NCI-H2029 (cell line): ENCODE results near the gene HSPA8.
"Not testable (repeated sequence)": the region's sequence is repeated elsewhere in the genome, so short reads cannot be mapped to it uniquely, and the experiment has no call there.

Source experiments
- DNase-seq: peaks from one replicate; lab custom pipeline; 2025; lab: John Stamatoyannopoulos, UW

The HSPA8 gene

DNA sequence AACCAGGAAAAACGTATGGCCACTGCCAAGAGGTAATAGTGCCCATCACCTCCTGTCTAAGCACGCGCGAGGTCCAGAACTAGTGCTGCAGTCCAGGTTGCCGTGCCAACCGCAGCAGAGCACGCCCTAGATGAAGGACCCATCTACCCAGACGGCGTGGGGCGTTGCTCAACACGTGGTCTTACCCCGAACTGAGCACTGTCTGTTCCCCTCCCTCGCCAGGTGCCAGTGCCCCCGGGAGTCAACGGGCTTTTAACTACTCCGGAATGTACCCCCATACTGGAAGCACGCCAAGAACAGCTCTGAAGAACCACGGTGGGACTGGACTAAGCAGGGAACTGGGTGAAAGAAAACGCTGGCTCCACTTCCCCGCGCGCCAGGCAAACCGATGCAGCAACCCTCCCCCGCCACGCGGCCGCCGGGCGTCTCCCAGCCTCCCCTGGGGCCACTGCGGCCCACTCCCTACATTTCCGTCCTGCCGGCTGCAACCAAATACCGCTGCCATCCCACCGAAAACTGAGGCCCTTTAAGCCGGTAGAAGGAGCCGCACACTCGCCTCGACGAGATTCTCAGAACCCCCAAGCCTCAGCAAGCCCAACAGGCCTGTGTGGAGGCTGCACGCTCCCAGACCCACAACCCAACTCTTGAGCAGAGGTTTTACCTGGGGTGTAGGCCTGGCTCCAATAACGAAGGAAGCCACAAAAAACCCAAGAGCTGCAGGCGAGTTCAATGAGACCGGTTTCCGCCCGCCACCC is at the start of gene HSPA8:
HSPA8 (minus strand) TSS at position 734 of the 755 bp plus-strand sequence. CDS start 812 bp downstream, outside the sequence.
- peak; percentile 64 for DNase-seq

GRCh38 chr11:123111465-123111864 is 49.5 kb upstream of the HSPA8 start:
- peak; percentile 56 for DNase-seq

GRCh38 chr11:123110397-123110796 is 48.5 kb upstream of the HSPA8 start:
- DNase-seq = no peak

DNA sequence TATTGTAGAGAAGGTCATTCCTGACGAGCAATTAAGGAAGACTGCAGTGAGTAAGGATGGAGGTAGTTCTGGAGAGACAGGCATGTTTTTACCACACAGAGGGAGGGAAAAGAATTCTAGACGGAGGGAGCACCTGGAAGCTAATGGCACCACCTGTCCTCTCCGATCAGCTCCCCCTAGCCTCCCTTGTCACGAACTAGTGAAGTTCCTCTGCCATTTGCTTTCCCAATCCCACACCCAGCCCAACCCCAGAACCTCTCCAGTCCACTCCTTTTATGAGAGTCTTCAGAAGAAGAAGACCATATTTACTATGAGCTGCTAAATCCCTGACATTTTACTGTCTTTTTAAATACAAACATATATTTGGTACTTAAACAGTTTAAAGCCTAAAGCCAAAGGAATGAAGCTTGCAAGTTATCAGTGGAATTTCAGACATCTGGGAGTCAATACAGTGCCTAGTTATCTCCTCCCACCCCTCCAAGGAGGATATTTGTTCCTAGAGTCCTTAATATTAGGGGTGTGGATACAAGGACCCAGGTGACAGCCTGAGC is 46.1 kb upstream of the HSPA8 start:
- DNase-seq = no peak

DNA sequence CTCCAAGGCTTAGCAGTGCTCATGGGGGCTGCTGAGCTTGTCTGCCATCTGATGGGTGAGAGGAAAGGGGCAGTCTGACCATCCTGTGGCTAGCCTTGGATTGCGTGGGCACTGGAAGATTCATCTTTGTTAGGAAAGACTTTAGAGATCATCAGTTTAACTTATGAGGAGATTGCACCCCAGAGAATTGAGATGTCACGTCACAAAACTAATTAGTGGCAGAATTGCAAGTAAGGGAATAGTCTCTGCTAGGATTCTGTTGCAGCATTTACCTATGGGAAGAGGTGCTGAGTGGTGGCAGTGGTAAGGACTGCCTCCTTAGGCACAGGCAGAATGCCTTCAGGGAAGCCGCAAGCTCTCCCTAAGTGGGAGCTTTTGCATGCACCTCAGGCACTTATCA is 42.8 kb upstream of the HSPA8 start:
- DNase-seq = no peak

- DNase-seq = peak; percentile 68
Observed at GRCh38 chr11:123103326-123103980, 41.5 kb upstream of the HSPA8 start.

- DNase-seq = peak; percentile 74
Observed at GRCh38 chr11:123100379-123101085, 38.6 kb upstream of the HSPA8 start.

GRCh38 chr11:123098990-123099389 is 37.1 kb upstream of the HSPA8 start:
- no peak for DNase-seq

DNA sequence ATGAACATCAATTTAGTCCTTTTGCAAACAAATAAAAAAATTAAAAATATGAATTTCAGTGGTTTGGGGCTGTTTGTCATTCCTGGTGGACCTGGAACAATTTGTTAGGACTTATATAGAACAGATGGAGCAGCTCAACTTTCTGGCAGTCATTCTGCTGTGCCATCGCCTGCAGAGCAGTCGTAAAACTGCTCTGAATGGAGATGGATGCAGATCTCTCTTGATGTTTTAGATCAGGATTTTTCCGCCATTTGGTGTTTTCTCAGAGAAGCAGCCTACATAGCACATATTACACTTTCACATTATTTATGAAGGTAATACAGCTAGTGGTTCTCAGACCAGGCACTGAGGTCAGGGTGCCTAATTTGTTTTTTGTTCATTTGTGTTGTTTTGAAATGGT is 31.8 kb upstream of the HSPA8 start:
- no peak for DNase-seq

GRCh38 chr11:123091506-123091905 is 29.6 kb upstream of the HSPA8 start:
- no peak for DNase-seq

GRCh38 chr11:123090168-123090567 is 28.2 kb upstream of the HSPA8 start:
- not testable (repeated sequence) for DNase-seq

- DNase-seq = not testable (repeated sequence)
Observed at GRCh38 chr11:123088896-123089295, 27.0 kb upstream of the HSPA8 start.

DNA sequence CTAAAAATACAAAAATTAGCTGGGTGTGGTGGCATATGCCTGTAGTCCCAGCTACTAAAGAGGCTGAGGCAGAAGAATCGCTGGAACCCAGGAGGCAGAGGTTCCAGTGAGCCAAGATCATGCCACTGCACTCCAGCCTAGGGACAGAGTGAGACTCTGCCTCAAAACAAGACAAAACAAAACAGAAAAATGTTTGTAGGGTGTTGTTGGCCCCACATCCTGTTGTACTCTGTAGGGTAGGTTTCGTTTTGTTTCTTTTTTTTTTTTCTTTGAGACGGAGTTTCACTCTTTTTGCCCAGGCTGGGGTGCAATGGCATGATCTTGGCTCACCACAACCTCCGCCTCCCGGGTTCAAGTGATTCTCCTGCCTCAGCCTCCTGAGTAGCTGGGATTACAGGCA is 25.7 kb upstream of the HSPA8 start:
- DNase-seq = not testable (repeated sequence)

- no peak for DNase-seq
Observed at GRCh38 chr11:123086305-123086704, 24.4 kb upstream of the HSPA8 start.

DNA sequence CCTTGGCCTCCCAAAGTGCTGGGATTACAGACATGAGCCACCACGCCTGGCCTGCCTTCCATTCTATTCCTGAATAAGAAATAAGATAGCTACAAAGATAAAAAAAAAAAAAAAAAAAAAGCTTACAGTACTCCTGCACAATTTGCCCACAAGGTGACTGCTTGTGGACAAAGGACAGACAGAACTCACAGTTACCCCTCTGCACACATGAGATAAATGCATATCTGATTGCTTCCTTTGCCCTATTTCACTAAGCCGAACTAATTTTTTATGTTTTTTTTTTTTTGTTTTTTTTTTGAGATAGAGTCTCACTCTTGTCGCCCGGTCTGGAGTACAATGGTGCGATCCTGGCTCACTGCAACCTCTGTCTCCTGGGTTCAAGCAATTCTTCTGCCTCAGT is 23.6 kb upstream of the HSPA8 start:
- DNase-seq = no peak

- no peak for DNase-seq
Observed at GRCh38 chr11:123084454-123084853, 22.5 kb upstream of the HSPA8 start.

GRCh38 chr11:123083623-123084029 is 21.7 kb upstream of the HSPA8 start:
- DNase-seq = peak; percentile 92

DNA sequence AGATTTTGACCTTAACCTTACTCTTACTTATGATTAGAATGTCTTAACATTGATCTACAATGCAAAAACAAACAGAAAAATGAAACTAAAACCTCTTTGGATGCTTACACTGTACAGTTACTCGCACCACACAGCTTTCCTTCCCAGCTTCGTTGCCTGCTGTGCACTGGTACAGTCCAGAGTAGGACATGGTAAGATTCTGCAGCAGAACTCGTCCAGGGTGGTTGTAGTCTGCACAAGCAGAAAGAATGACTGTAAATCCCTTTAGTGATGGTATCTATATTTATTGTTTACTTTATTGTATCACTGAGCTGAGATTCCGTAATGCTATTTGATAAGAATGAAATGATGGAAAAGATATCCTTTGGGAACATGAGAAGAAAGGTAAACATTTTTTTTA is 21.0 kb upstream of the HSPA8 start:
- no peak for DNase-seq

DNA sequence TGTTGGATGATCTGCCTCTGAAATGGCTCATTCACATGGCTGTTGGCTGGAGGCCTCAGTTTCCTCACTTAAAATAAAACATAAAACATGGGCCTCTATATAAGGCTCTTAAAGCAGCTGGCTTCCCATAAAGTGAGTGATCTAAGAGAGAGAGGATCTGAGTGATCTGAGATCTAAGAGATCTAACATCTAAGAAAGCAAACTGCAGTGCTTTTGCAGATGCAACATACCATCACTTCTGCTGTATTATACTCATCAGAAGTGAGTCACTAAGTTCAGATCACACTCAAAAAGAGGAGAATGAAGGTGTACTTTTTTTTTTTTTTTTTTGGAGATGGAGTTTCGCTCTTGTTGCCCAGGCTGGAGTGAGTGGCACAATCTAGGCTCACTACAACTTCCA is 18.1 kb upstream of the HSPA8 start:
- DNase-seq = no peak

GRCh38 chr11:123076484-123076883 is 14.5 kb upstream of the HSPA8 start:
- DNase-seq = no peak

- DNase-seq = no peak
Observed at GRCh38 chr11:123073343-123074057, 11.6 kb upstream of the HSPA8 start.

DNA sequence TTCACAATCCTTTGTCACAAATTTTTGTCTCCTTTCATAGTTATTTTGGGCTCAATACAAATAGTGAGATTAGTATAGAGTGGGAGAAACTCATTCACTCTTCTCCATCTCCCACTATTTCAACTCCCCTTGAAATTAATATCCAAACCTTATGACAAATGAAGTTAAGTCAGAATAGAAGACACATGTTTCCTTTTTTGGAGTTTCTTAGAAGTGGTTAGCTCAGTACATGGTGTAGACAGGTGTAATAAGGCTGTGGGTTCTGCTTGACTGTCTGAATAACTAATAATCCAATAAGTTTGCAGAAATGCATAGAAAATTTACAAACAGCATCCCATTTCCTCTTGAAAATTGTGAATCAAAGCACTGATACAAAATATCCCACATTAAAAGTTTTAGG is 10.8 kb upstream of the HSPA8 start:
- no peak for DNase-seq
